Neural cell (in vitro differentiated cells): ENCODE data around the gene PIP4K2C.

Experiments used
- CTCF ChIP-seq: fragments of 450-650 bp; IDR thresholded peaks from 2 replicates; pipeline ENCODE4 v1.5.1; 2014; ENCODE audit warnings: antibody characterized with exemption, mild to moderate bottlenecking, moderate library complexity; ENCODE audit not compliant: poor library complexity, severe bottlenecking
- EP300 ChIP-seq: fragments of 450-650 bp; conservative IDR thresholded peaks from 2 replicates; pipeline ENCODE4 v1.6.1; 2014; ENCODE audit warnings: antibody characterized with exemption, mild to moderate bottlenecking, moderate library complexity; ENCODE audit not compliant: poor library complexity, severe bottlenecking
- MXI1 ChIP-seq: fragments of 450-650 bp; conservative IDR thresholded peaks from 2 replicates; pipeline ENCODE4 v1.6.1; 2014; ENCODE audit warnings: antibody characterized with exemption, mild to moderate bottlenecking; ENCODE audit not compliant: poor library complexity, severe bottlenecking
- POLR2AphosphoS5 ChIP-seq: IDR thresholded peaks from 2 replicates; pipeline ENCODE4 v1.6.1; 2012
- RAD21 ChIP-seq: fragments of 450-650 bp; conservative IDR thresholded peaks from 2 replicates; pipeline ENCODE4 v1.6.1; 2014; ENCODE audit warnings: antibody characterized with exemption, mild to moderate bottlenecking, moderate library complexity

GRCh38 chr12:57568838-57569237, 22.2 kb upstream of the PIP4K2C start:
- TF ChIP-seq CTCF (no peak), POLR2AphosphoS5 (no peak), MXI1 (no peak), RAD21 (no peak), EP300 (no peak)
